OCI-M1 (cell line): ENCODE data around the gene NCR2.
"Not testable (repeated sequence)": the region's sequence is repeated elsewhere in the genome, so short reads cannot be mapped to it uniquely, and the experiment has no call there.

Source experiments
- DNase-seq: peaks from one replicate; lab custom pipeline; 2025; lab: John Stamatoyannopoulos, UW

NCR2 gene, protein sequence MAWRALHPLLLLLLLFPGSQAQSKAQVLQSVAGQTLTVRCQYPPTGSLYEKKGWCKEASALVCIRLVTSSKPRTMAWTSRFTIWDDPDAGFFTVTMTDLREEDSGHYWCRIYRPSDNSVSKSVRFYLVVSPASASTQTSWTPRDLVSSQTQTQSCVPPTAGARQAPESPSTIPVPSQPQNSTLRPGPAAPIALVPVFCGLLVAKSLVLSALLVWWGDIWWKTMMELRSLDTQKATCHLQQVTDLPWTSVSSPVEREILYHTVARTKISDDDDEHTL

DNA sequence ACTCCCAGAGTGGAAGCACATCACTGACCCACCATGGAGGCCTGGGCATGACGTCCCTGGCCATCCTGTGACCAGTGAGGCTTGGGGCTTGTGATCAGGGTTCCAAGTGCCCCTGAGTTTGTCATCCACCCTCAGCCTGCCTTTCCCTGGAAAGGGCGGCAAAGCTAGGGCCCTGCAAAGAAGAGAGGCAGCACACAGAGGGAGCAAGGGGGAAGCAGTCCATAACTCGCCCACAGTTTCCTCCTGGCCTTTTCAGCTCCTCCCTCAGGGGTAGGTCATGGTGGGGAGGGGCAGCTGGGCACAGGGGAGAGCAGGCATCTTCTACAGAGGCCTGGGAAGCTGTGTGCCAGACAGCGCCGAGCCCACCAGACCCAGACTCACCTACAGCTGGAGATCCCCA is at the start of gene NCR2:
Gene NCR2 (plus strand): TSS at position 313 of the 400 bp plus-strand sequence. CDS start 269 bp downstream, outside the sequence.
- DNase-seq: no peak

DNA sequence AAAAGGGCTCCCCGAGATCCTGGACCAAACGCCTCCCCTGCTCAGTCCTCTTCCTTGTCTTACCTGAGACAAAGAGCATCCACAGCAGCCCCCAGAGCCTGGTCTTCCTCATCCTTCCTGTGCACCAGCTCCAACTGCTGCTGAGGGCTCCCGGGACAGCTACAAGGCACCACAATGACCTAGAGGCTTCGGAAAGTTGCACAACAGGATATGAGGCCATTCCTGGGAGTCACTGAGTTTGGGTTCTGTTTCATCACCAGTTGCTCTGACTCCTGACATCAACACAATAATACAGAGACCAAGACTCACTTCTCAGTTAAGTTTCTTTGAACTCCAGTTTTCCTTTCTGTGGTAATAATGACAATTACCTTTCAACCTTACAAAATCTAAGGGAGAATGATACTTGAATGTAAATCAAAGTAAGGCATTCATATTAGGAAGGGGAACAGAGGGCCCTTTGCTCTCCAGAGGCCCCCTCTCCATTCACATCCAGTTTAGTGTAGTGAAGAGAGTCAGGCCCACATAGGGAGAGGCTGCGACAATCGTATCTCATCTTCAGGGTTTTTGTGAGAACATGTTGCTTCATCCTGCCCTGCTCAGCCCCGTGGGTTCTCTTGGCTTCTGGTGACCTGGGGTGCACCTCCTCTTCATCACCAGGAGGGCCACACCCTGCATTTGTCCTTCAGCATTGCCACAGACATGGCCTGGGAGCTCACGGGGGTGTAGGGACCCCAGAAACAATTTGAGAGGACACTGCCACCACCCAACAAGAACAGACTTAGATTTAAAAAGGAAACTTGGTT is 48.7 kb upstream of the NCR2 start, which contains the start of gene TREM1:
Gene TREM1 (minus strand): TSS at position 139 of the 803 bp plus-strand sequence. CDS start 27 bp downstream, at position 112.
- no peak for DNase-seq

- DNase-seq: no peak
These were observed 47.2 kb upstream of the NCR2 start for GRCh38 chr6:41288030-41288753.

- DNase-seq: no peak
These were observed 46.7 kb upstream of the NCR2 start for GRCh38 chr6:41288754-41289129.

DNA sequence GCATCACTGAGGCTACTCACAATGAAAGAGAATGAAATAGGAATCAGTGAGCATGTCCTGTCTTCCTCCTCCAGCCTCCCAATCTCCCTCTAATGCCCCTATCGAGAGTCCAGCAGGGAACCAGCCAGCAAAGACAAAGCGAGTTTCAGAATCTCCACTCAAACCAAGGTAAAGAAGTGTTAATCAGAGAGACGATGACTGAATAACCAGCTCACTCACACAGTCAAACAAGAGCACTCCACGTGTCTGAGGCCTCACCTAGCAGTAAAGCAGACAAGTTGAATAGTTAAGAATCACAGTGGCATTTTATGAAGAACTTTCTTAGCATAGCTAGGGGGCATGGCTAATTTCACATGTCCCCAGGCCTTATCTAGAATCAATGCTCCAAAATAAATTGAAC is 45.6 kb upstream of the NCR2 start:
- no peak for DNase-seq

DNA sequence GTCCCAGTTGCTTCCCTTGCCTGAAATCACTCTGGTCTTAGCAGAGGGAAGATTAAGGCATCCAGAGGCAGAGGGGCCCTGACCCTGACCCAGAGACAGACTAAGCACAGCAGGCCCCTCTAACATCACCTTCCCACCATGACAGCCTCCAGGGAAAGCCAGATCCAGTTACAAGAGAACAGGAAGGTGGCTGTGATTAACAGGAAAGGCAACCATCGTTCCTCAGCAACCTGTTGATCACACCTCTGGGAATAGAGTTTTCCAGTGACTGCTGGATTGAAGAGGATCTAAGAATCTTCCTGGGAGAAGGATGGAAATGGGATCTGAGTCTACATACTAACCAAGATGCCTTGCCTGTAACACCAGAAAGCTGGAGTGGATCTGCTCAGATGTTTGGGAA is 43.7 kb upstream of the NCR2 start:
- no peak for DNase-seq

DNA sequence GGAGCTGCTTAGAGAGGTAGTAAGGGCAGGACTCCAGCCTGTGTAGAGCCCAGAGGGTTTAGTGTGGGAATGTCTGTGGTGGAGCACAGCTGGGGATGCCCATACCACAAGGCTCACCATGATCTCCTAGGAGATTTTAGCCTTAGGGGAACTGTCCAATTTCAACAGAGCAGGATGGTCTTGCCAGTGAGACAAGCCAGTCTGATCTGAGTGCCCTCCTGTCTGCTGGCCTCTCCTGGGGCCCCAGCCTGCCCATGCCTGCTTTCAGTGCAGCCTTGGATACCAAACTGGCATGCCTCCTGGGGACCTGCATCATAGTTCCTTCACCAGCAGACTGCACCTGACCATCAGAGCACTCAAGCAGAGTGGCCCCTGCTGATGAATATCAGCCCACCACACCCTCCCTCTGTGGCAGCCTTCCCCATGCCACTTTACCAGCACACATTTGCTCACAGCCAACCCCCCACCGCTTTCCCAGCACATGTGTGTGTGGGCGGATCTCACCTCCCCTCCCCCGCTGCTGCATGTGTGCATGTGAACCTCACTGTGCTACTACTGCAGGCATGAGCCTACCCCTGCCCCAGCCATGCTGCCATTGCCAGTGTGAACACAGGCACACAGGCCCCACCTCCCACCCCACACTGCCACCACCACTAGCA is 41.1 kb upstream of the NCR2 start:
- no peak for DNase-seq

DNA sequence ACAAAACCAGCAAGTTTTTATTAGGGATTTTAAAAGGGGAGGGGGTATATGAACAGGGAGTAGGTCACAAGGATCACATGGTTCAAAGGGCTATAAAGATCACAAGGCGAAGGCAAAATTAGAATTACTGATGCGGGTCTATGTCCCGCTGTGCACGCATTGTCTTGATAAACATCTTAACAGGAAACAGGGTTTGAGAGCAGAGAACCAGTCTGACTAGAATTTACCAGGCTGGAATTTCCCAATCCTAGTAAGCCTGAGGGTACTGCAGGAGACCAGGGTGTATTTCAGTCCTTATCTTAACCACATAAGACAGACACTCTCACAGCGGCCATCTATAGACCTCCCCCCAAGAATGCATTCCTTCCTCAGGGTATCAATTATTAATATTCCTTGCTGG is 38.2 kb upstream of the NCR2 start:
- DNase-seq: not testable (repeated sequence)

DNA sequence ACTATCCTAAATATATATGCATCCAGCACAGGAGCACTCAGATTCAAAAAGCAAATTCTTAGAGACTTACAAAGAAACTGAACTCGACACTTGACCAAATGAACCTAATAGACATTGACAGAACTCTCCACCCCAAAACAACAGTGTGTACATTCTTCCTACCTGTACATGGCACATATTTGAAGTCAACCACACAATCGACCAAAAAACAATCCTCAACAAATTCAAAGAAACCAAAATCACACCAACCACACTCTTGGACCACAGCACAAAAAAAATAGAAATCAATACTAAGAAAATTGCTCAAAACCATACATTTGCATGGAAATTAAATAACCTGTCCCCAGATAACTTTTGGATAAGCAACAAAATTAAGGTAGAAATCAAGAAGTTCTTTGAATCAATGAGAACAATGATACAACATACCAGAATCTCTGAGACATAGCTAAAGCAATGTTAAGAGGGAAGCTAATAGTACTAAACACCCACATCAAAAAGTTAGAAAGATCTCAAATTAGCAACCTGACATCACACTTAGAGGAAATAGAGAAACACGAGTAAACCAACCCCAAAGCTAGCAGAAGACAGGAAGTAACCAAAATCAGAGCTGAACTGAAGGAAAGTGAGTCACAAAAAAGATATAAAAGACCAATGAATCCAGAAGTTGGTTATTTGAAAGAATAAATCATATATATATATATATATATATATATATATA is 36.5 kb upstream of the NCR2 start:
- DNase-seq: no peak

DNA sequence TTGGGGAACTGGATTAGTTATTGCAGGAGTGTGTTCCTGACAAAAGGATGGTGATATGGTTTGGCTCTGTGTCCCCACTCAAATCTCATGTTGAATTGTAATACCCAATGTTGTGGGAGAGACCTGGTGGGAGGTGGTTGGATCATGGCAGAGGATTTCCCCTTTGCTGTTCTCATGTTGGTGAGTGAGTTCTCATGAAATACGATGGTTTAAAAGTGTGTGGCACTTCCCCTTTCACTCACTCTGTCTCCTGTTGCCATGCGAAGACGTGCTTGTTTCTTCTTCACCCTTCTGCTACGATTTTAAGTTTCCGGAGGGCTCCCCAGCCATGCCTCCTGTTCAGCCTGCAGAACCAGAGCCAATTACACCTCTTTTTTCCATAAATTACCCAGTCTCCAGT is 32.8 kb upstream of the NCR2 start:
- DNase-seq: no peak

DNA sequence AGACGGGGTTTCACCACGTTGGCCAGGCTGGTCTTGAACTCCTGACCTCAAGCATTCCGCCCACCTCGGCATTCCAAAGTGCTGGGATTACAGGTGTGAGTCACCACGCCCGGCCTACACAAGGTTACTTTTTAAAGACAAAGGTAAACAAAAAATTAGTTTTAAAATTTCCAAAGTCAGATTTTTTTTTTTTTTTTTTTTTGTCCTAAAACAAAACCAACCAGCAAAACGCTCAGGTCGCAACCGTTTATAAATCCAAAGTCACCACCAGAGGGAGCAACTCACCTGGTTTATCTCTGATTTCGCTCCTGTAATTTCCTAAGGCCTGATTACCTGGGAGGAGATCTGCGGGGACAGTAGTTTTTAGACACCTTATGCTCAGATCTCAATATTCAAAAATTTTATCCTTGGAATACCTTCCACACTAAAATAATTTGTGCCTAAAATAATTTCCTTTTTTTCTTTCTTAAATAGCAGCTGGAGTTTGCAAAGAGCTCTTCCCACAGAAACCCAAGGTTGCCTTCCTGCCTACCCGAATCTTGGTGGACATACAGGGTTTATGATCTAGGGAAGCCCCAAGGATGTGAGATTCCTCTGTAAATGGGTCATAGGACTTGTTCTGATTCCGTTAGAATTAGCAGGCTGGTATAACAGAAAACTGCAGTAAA is 29.1 kb upstream of the NCR2 start:
- peak; percentile 76 for DNase-seq

- no peak for DNase-seq
These were observed 20.2 kb upstream of the NCR2 start for GRCh38 chr6:41315203-41315602.

- no peak for DNase-seq
These were observed 19.3 kb upstream of the NCR2 start for GRCh38 chr6:41315943-41316620.

DNA sequence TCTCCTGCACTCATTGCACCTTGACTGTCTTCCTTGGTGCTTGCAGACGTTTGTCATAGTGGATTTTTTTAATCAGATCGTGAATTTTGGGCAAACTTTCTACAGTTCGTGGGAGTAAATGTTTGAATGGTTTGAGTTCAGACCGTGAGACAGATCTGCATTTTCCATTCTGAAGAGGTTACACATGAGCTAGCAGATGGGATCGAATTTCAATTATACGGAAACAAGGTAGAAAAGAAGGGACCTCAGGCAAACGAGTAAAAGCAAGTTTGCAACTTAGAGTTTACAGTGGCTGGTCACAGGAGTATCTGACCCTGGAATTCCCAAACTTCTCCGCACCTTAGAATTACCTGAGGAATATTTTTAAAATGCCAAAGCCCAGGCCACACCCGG is 17.2 kb upstream of the NCR2 start:
- DNase-seq: no peak

- DNase-seq: peak; percentile 94
These were observed 16.5 kb upstream of the NCR2 start for GRCh38 chr6:41318654-41319565.

- no peak for DNase-seq
These were observed 14.2 kb upstream of the NCR2 start for GRCh38 chr6:41321183-41321582.

GRCh38 chr6:41325446-41326066 is 9.9 kb upstream of the NCR2 start:
- peak; percentile 74 for DNase-seq

- no peak for DNase-seq
These were observed 9.3 kb upstream of the NCR2 start for GRCh38 chr6:41326092-41326491.

DNA sequence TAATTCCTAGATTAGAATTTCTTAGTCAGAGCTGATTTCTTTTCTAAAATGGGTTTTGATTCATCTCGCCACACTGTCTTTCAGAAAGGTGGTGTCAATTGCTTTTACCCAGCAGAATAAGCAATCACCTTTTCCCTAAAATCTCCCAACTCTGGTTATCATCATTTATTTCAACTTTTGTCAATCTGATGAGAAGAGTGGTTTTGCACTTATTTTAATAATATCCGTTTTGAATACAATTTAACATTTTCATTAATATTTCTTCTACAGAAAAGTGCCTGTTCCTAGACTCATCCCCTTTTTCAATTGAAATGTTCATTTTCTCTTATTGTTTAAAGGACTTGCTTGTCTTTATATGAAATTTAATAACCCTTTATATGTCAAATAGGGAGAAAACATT is 8.2 kb upstream of the NCR2 start:
- DNase-seq: no peak
